ENCODE measurements around the gene ZNF519. TPM values are rescaled to one million over a fixed set of nuclear protein-coding genes. Genes with fewer than 3 reads are reported as not detected.

Gene ZNF519
- total and polyA plus RNA-seq, 2 of the 8 experiments (the other 6 are each of a cell fraction or from before 2014, with no cell fraction given), result 24.0 to 38.6 TPM

- Histone ChIP-seq H3K36me3 (ENCODE audit: control insufficient read depth in 2 of 4, insufficient read depth in 4 of 4, low read length in 3 of 4) (no peaks in the 10 kb centered on the region), H4K91ac (replicated peaks; ENCODE audit: insufficient read length, low read length) (peak overlapping the region; percentile 2), H2AK5ac (ENCODE audit: low read depth, low read length) (no peak overlapping the region), H3K23ac (ENCODE audit: insufficient read length) (no peak overlapping the region), H4K20me1 (replicated peaks in 1 of 2; ENCODE audit: control insufficient read depth in 1 of 2, insufficient read depth in 2 of 2, low read length in 2 of 2) (no peaks in the 10 kb centered on the region), H4K5ac (ENCODE audit: insufficient read length, low read depth, low read length) (no peak overlapping the region), H2BK120ac (replicated peaks; ENCODE audit: low read depth, low read length) (no peak overlapping the region), H3K79me1 (ENCODE audit: low read depth, low read length) (no peaks in the 10 kb centered on the region; the same call in 1 of the 2 replicates), H3K14ac (ENCODE audit: insufficient read length) (no peak overlapping the region), H2BK12ac (ENCODE audit: low read depth, low read length) (peak overlapping the region; percentile 60; the same call in 1 of the 2 replicates), H3K9ac (replicated peaks in 1 of 4; ENCODE audit: extremely low read depth in 1 of 4, low read depth in 3 of 4, low read length in 3 of 4) (peak overlapping the region in 1 of 4 experiments; percentile 7; a peak in 1 of 7 replicates), H3K27ac (ENCODE audit: low read depth, low read length) (no peak overlapping the region), H3K4me3 (ENCODE audit: extremely low read depth in 1 of 4, insufficient read depth in 2 of 4, low read depth in 3 of 4, low read length in 4 of 4) (no peak overlapping the region), H3K79me2 (ENCODE audit: control insufficient read depth in 1 of 2, insufficient read depth in 2 of 2, low read length in 2 of 2) (no peaks in the 10 kb centered on the region), H3K56ac (replicated peaks; ENCODE audit: insufficient read length, low read depth, low read length) (no peak overlapping the region), H2BK5ac (ENCODE audit: low read depth, low read length) (no peak overlapping the region), H2AFZ (ENCODE audit: low read length) (peak overlapping the region; percentile 67; the same call in 1 of the 2 replicates), H3K27me3 (replicated peaks in 1 of 4; ENCODE audit: control insufficient read depth in 3 of 4, extremely low read depth in 1 of 4, insufficient read depth in 3 of 4, low read length in 3 of 4) (no peaks in the 10 kb centered on the region), H2BK20ac (ENCODE audit: low read length) (no peak overlapping the region), H3K23me2 (ENCODE audit: low read depth, low read length) (no peaks in the 10 kb centered on the region), H3K4ac (replicated peaks; ENCODE audit: insufficient read length, low read depth, low read length) (no peak overlapping the region), H3K4me2 (ENCODE audit: insufficient read depth in 1 of 2, low read depth in 2 of 2, low read length in 2 of 2) (0 out of 4 replicates have a peak overlapping the region, but pooled peaks of 1 of the 2 experiments have one; percentile 7), H4K8ac (ENCODE audit: extremely low read depth, insufficient read depth, low read length) (no peak overlapping the region), H3K4me1 (replicated peaks in 1 of 4; ENCODE audit: control insufficient read depth in 3 of 4, insufficient read depth in 4 of 4, low read length in 3 of 4) (peaks cover 0 to 7% (median 4%) of the 10 kb centered on the region in 4 experiments; a peak in 5 of 7 replicates), H3K18ac (ENCODE audit: extremely low read depth, low read length) (no peak overlapping the region), H2BK15ac (ENCODE audit: low read length) (peak overlapping the region; percentile 48; the same call in 1 of the 2 replicates), H3K9me3 (ENCODE audit: insufficient read depth in 2 of 2, low read depth in 1 of 2, low read length in 1 of 2) (no peaks in the 10 kb centered on the region)
- DNase-seq (ENCODE audit: low read depth in 1 of 2, low spot score in 2 of 2) (no peak), FAIRE-seq (no peak)
- whole genome bisulfite sequencing, 2 experiments (ENCODE audit: extremely low coverage in 1 of 2, insufficient coverage in 1 of 2, insufficient read length in 1 of 2, insufficient replicate concordance in 2 of 2, low coverage in 1 of 2, low lambda C conversion rate in 2 of 2, missing lambda C conversion rate in 1 of 2), result 94% methylated on average over 9 of the region's 9 CpGs; no CpG with 5 or more reads in 1 of the 2 experiments
- ChIA-PET CTCF (ENCODE audit: partially characterized antibody) (interaction anchor here (0.9 to 3.9 kb wide), 38 partner anchors 8 to 908 kb away, joined by 3 to 104 read pairs (median 5); partner anchors contain the start of gene MC5R), POLR2A (ENCODE audit: partially characterized antibody) (interaction anchor here (0.7 kb wide), 1 partner anchor 273 kb away, joined by 3 read pairs; no protein-coding TSS in a partner anchor)
- TF ChIP-seq MAX (IDR thresholded peaks at IDR 0.05) (no peak), SUZ12 (IDR thresholded peaks at IDR 0.05; ENCODE audit: low read length) (no peak), HDAC2 (IDR thresholded peaks at IDR 0.05; ENCODE audit: borderline replicate concordance in 1 of 2, low read depth in 2 of 2, low read length in 2 of 2) (no peak)
Measured at GRCh38 chr18:14085770-14086457, 46.3 kb downstream of the ZNF519 start.

Data from H1 (cell line).